Placental pericyte (primary cell): ENCODE data around the gene LRRC51. TPM values are rescaled to one million over a fixed set of nuclear protein-coding genes. Genes with fewer than 3 reads are reported as not detected.

Experiments
- small RNA-seq: library from RNA; depleted of rRNA; stranded (forward); fragments of <200 nt; gene quantifications from one replicate; pipeline ENCODE3, GENCODE V24; 2012; ENCODE audit warnings: low replicate concordance
- total RNA-seq: library from RNA; depleted of rRNA; stranded (reverse); fragments of >200 nt; gene quantifications from 2 replicates; pipeline ENCODE4 v1.2.3, GENCODE V29; 2012

Gene LRRC51
- 3.7 and 5.3 TPM in 2 replicates for total RNA-seq

GRCh38 chr11:72080326-72081183, at the start of gene LRRC51, which contains the start of gene NUMA1:
Gene LRRC51, plus strand, starts transcription at chr11:72080850. Its CDS starts 8,234 bp downstream, at chr11:72089084.
Gene NUMA1, minus strand, starts transcription at chr11:72080542. Its CDS starts 44,599 bp downstream, at chr11:72035943.

GRCh38 chr11:72102946-72103753, 22.5 kb downstream of the LRRC51 start, which contains the start of gene LAMTOR1:
Gene LAMTOR1, minus strand, starts transcription at chr11:72103297. Its CDS starts 73 bp downstream, at chr11:72103224.

GRCh38 chr11:72105888-72106287, 25.2 kb downstream of the LRRC51 start, which contains the start of gene TOMT:
Gene TOMT, plus strand, starts transcription at chr11:72105924. Its CDS starts 28 bp downstream, at chr11:72105952.

GRCh38 chr11:72112143-72112977, 31.7 kb downstream of the LRRC51 start, which contains the start of gene ANAPC15:
Gene ANAPC15, minus strand, starts transcription at chr11:72112695. Its CDS starts 1,419 bp downstream, at chr11:72111276.

GRCh38 chr11:72135473-72135872, 54.8 kb downstream of the LRRC51 start, which contains the start of gene FOLR3:
Gene FOLR3, plus strand, starts transcription at chr11:72135725. Its CDS starts 228 bp downstream, at chr11:72135953.

Small RNA genes within 50 kb of the gene (small RNA-seq; reads per million reads assigned to genes)
- gene MIR3165 (0.10 reads per million), gene RNU6-72P (not detected)

Other genes starting within 250 kb of the LRRC51 start
- not detected in 2 replicates for gene DEFB108B, start 247.7 kb upstream of the LRRC51 start, total RNA-seq
- not detected in 2 replicates for gene DEFB131B, start 202.4 kb upstream of the LRRC51 start, total RNA-seq
- gene XNDC1N, start 152.3 kb upstream of the LRRC51 start, total RNA-seq: 9.2 and 13.9 TPM in 2 replicates
- 37.4 and 47.2 TPM in 2 replicates for gene RNF121, start 151.8 kb upstream of the LRRC51 start, total RNA-seq
- 3.3 and 3.7 TPM in 2 replicates for gene IL18BP, start 81.9 kb upstream of the LRRC51 start, total RNA-seq
- 132 and 185 TPM in 2 replicates for gene NUMA1, start 308 bp upstream of the LRRC51 start, total RNA-seq
- 132 and 155 TPM in 2 replicates for gene LAMTOR1, start 22.4 kb downstream of the LRRC51 start, total RNA-seq
- gene TOMT, start 25.1 kb downstream of the LRRC51 start, total RNA-seq: not detected in 2 replicates
- gene ANAPC15, start 31.8 kb downstream of the LRRC51 start, total RNA-seq: 25.5 and 43.1 TPM in 2 replicates
- 2.1 TPM in 1 of 2 replicates, not detected in the other for gene FOLR3, start 54.9 kb downstream of the LRRC51 start, total RNA-seq
- not detected in 2 replicates for gene FOLR1, start 111.3 kb downstream of the LRRC51 start, total RNA-seq
- gene FOLR2, start 135.9 kb downstream of the LRRC51 start, total RNA-seq: not detected in 2 replicates
- 92.4 and 138 TPM in 2 replicates for gene INPPL1, start 143.9 kb downstream of the LRRC51 start, total RNA-seq
- not detected in 2 replicates for gene PHOX2A, start 163.3 kb downstream of the LRRC51 start, total RNA-seq